IMR-90 (cell line): ENCODE results near the gene TMEM128. TPM values are rescaled to one million over a fixed set of nuclear protein-coding genes. Genes with fewer than 3 reads are reported as not detected.

Experiments used
- ATAC-seq: fragments of 200-7000 bp; cut with Tn5 transposase; 2 replicates; pipeline ENCODE4 v1.9.1; 2020; ENCODE audit warnings: low read depth, mild to moderate bottlenecking, moderate library complexity
- BruUV-seq: library from RNA; stranded (reverse); fragments of 400-500 nt; replicated peaks from 2 replicates; lab custom pipeline; 2021; lab: Mats Ljungman, UMichigan
- CTCF ChIA-PET: fragments of 300-600 bp; formaldehyde crosslinking; extraction: SDS; loops from one replicate; lab custom pipeline; 2021; ENCODE audit warnings: antibody characterized with exemption; lab: Yijun Ruan, JAX
- POLR2A ChIA-PET: fragments of 300-600 bp; sonication (Branson Sonifier 250); formaldehyde crosslinking; loops from one replicate; lab custom pipeline; 2022; ENCODE audit warnings: antibody characterized with exemption; ENCODE audit not compliant: unreplicated experiment; lab: Charles Lee
- DNase-seq: peaks from one replicate; pipeline ENCODE4 v3.0.0; 2013
- H2AFZ ChIP-seq: replicated peaks from 2 replicates; pipeline ENCODE3; 2013; ENCODE audit warnings: low read length, mild to moderate bottlenecking; ENCODE audit not compliant: poor library complexity
- H2AK5ac ChIP-seq: 2 replicates; pipeline ENCODE4 v1.6.1; 2013; ENCODE audit warnings: low read depth, low read length, inconsistent platforms
- H2AK9ac ChIP-seq: replicated peaks from 2 replicates; pipeline ENCODE3; 2013; ENCODE audit warnings: mild to moderate bottlenecking, low read depth, low read length, moderate library complexity; ENCODE audit not compliant: poor library complexity
- H2BK120ac ChIP-seq: 2 replicates; pipeline ENCODE4 v1.6.1; 2013; ENCODE audit warnings: low read depth, low read length, inconsistent platforms
- H2BK15ac ChIP-seq: 3 replicates; pipeline ENCODE4 v1.6.1; 2013; ENCODE audit warnings: low read depth, low read length, inconsistent platforms
- H2BK20ac ChIP-seq: 2 replicates; pipeline ENCODE4 v1.6.1; 2013; ENCODE audit warnings: low read depth, mild to moderate bottlenecking, inconsistent platforms, low read length, moderate library complexity
- H2BK5ac ChIP-seq: 2 replicates; pipeline ENCODE4 v1.6.1; 2013; ENCODE audit warnings: mild to moderate bottlenecking, low read depth, low read length, inconsistent platforms; ENCODE audit not compliant: poor library complexity, severe bottlenecking
- H3K14ac ChIP-seq: replicated peaks from 2 replicates; pipeline ENCODE4 v1.6.1; 2013; ENCODE audit warnings: low read depth, low read length, inconsistent platforms
- H3K18ac ChIP-seq: 2 replicates; pipeline ENCODE4 v1.6.1; 2013; ENCODE audit warnings: low read depth, low read length, control low read depth
- H3K23ac ChIP-seq: 2 replicates; pipeline ENCODE4 v1.6.1; 2013; ENCODE audit warnings: low read depth, low read length, inconsistent platforms
- H3K27ac ChIP-seq: 2 replicates; pipeline ENCODE4 v1.5.1; 2013; ENCODE audit warnings: mild to moderate bottlenecking, control low read depth, low read length; ENCODE audit not compliant: insufficient read depth
- H3K27me3 ChIP-seq: 2 replicates; pipeline ENCODE4 v1.6.1; 2013; ENCODE audit warnings: low read length; ENCODE audit not compliant: control insufficient read depth, insufficient read depth
- H3K36me3 ChIP-seq: 2 replicates; pipeline ENCODE4 v1.6.1; 2013; ENCODE audit warnings: low read length, mixed read lengths; ENCODE audit not compliant: control insufficient read depth, insufficient read depth
- H3K4ac ChIP-seq: 2 replicates; pipeline ENCODE4 v1.6.1; 2013; ENCODE audit warnings: low read depth, low read length, inconsistent platforms
- H3K4me1 ChIP-seq: 2 replicates; pipeline ENCODE4 v1.6.1; 2013; ENCODE audit warnings: low read length, mixed read lengths; ENCODE audit not compliant: control insufficient read depth, insufficient read depth
- H3K4me2 ChIP-seq: 2 replicates; pipeline ENCODE4 v1.6.1; 2013; ENCODE audit warnings: low read depth, mild to moderate bottlenecking, control low read depth, low read length, moderate library complexity
- H3K4me3 ChIP-seq: 2 replicates; pipeline ENCODE4 v1.5.1; 2013; ENCODE audit warnings: low read depth, mild to moderate bottlenecking, control low read depth, low read length, moderate library complexity; ENCODE audit not compliant: insufficient read depth
- H3K56ac ChIP-seq: 2 replicates; pipeline ENCODE4 v1.6.1; 2013; ENCODE audit warnings: low read length, inconsistent platforms; ENCODE audit not compliant: insufficient read depth; ENCODE audit errors: extremely low read depth
- H3K79me1 ChIP-seq, 2 experiments: 2 replicates each; pipeline ENCODE4 v1.6.1; 2013; ENCODE audit warnings: low read length in 2 of 2, inconsistent platforms in 1 of 2, low read depth in 1 of 2
- H3K9ac ChIP-seq: 2 replicates; pipeline ENCODE4 v1.6.1; 2013; ENCODE audit warnings: low read depth, low read length, control low read depth
- H3K9me1 ChIP-seq: 2 replicates; pipeline ENCODE4 v1.6.1; 2013; ENCODE audit warnings: low read length, inconsistent platforms; ENCODE audit not compliant: insufficient read depth
- H3K9me3 ChIP-seq: 2 replicates; pipeline ENCODE4 v1.6.1; 2013; ENCODE audit warnings: low read length; ENCODE audit not compliant: control insufficient read depth, insufficient read depth
- H4K20me1 ChIP-seq: 2 replicates; pipeline ENCODE4 v1.6.1; 2013; ENCODE audit warnings: low read length, inconsistent platforms; ENCODE audit not compliant: insufficient read depth
- H4K5ac ChIP-seq: 2 replicates; pipeline ENCODE4 v1.6.1; 2013; ENCODE audit warnings: mild to moderate bottlenecking, low read depth, low read length, control low read depth
- H4K8ac ChIP-seq, 2 experiments: 2 replicates each; pipeline ENCODE4 v1.6.1; 2013; ENCODE audit warnings: low read depth in 2 of 2, low read length in 2 of 2, control low read depth in 1 of 2, inconsistent platforms in 1 of 2
- H4K91ac ChIP-seq: 2 replicates; pipeline ENCODE4 v1.6.1; 2013; ENCODE audit warnings: low read depth, low read length, inconsistent platforms; ENCODE audit not compliant: insufficient read depth
- BHLHE40 ChIP-seq: fragments of 150-350 bp; IDR thresholded peaks from 2 replicates; pipeline ENCODE4 v1.6.1; 2016; ENCODE audit warnings: mild to moderate bottlenecking, low read depth, low read length
- CEBPB ChIP-seq: IDR thresholded peaks from 2 replicates; pipeline ENCODE4 v1.6.1; 2012; ENCODE audit warnings: low read depth, low read length, improper control_type of control experiment
- CHD1 ChIP-seq: IDR thresholded peaks from 2 replicates; pipeline ENCODE4 v1.6.1; 2012; ENCODE audit warnings: low read depth, low read length, improper control_type of control experiment
- CTCF ChIP-seq: conservative IDR thresholded peaks from 2 replicates; pipeline ENCODE4 v1.5.1; 2012; ENCODE audit warnings: mild to moderate bottlenecking, low read depth, low read length, improper control_type of control experiment
- FOS ChIP-seq: fragments of 150-350 bp; IDR thresholded peaks from 2 replicates; pipeline ENCODE4 v1.6.1; 2016; ENCODE audit warnings: low read depth, low read length
- MAFK ChIP-seq: IDR thresholded peaks from 2 replicates; pipeline ENCODE4 v1.6.1; 2012; ENCODE audit warnings: low read depth, low read length, improper control_type of control experiment
- MAZ ChIP-seq: IDR thresholded peaks from 2 replicates; pipeline ENCODE4 v1.6.1; 2012; ENCODE audit warnings: low read depth, mild to moderate bottlenecking, low read length, improper control_type of control experiment, moderate library complexity, borderline replicate concordance
- MXI1 ChIP-seq: IDR thresholded peaks from 2 replicates; pipeline ENCODE4 v1.6.1; 2012; ENCODE audit warnings: low read depth, mild to moderate bottlenecking, low read length, moderate library complexity, borderline replicate concordance
- NFE2L2 ChIP-seq: fragments of 150-350 bp; IDR thresholded peaks from 2 replicates; pipeline ENCODE4 v1.6.1; 2016; ENCODE audit warnings: low read depth, mild to moderate bottlenecking, low read length
- POLR2A ChIP-seq: IDR thresholded peaks from 2 replicates; pipeline ENCODE4 v1.6.1; 2012; ENCODE audit warnings: mild to moderate bottlenecking, low read depth, low read length
- RAD21 ChIP-seq: IDR thresholded peaks from 2 replicates; pipeline ENCODE4 v1.6.1; 2012; ENCODE audit warnings: low read length, improper control_type of control experiment
- RCOR1 ChIP-seq: IDR thresholded peaks from 2 replicates; pipeline ENCODE4 v1.6.1; 2012; ENCODE audit warnings: mild to moderate bottlenecking, low read length, improper control_type of control experiment; ENCODE audit not compliant: insufficient replicate concordance
- RFX5 ChIP-seq: IDR thresholded peaks from 2 replicates; pipeline ENCODE4 v1.8.0; 2012; ENCODE audit warnings: low read depth, mild to moderate bottlenecking, low read length, moderate library complexity
- USF2 ChIP-seq: fragments of 150-350 bp; IDR thresholded peaks from 2 replicates; pipeline ENCODE4 v1.6.1; 2017; ENCODE audit warnings: mild to moderate bottlenecking, antibody characterized with exemption, low read length, low read depth
- WGBS, 2 experiments: methylation state at CpG; one replicate each; pipeline versions ENCODE4 v1.1.5 to v1.1.7; 2013; ENCODE audit warnings: missing lambda C conversion rate in 2 of 2; ENCODE audit not compliant: insufficient read length in 1 of 2; ENCODE audit errors: extremely low coverage in 2 of 2; 5-methylcytosine and 5-hydroxymethylcytosine counted together
- dilution Hi-C: fragments of 300-500 bp; cut with HindIII; formaldehyde crosslinking; loops from one replicate; pipeline ENCODE4 v1.14.3; 2018; ENCODE audit warnings: low sequenced_read_pairs; ENCODE audit not compliant: unreplicated experiment
- in situ Hi-C: fragments of 300-500 bp; cut with MboI; formaldehyde crosslinking; loops from 3 replicates; pipeline ENCODE4 v1.14.3; 2019; ENCODE audit warnings: low sequenced_read_pairs, inconsistent platforms, mixed read lengths
- intact Hi-C: fragments of 100-400 bp; cut with micrococcal nuclease; formaldehyde crosslinking; loops from 2 replicates; pipeline ENCODE4 v1.10.0; 2022
- polyA plus RNA-seq, 3 experiments: library from polyadenylated mRNA; depleted of rRNA; stranded (reverse); fragments of >200 nt; gene quantifications; 2 replicates each; pipeline ENCODE4 v1.2.3, GENCODE V29; 2012; ENCODE audit warnings: low replicate concordance in 1 of 3
- total RNA-seq: library from RNA; depleted of rRNA; stranded (reverse); fragments of >200 nt; gene quantifications from 2 replicates; pipeline ENCODE4 v1.2.3, GENCODE V29; 2012
- TF ChIP-seq, protein P1 (sequence below): fragments of 150-350 bp; IDR thresholded peaks from 2 replicates; pipeline ENCODE4 v1.6.1; 2016; ENCODE audit warnings: low read depth, mild to moderate bottlenecking, low read length, moderate library complexity, borderline replicate concordance

The TMEM128 gene
- total and polyA plus RNA-seq, 2 of the 4 experiments (the other 2 are of a cell fraction) = 21.9 to 22.6 TPM

DNA sequence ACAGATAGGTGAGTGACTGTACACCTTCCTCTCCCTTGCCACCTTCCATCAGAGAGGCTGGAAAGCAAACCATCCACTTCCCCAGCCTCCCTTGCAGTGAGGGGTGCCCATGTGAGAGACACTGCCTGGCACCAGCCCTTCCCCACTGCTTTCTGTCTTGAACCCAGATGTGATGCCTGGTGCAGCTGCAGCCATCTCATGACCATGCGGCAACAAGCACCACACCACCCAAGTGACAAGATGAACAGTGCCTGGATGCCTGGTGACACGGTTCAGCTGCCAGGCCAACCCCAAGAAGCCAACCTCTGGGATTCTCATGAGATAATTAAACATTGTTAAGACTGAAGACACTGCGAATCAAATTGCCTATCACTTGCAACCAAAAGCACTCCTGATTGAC, 52.7 kb downstream of the TMEM128 start:
- BruUV-seq = no TSS peak
- Histone ChIP-seq H3K9me1 (no peaks in the 10 kb centered on the region), H3K27me3 (peaks cover 2% of the 10 kb centered on the region; the same call in 1 of the 2 replicates), H3K4me3 (no peak overlapping the region), H4K5ac (no peak overlapping the region), H3K79me1 (no peaks in the 10 kb centered on the region), H2BK15ac (no peak overlapping the region), H2AK5ac (no peak overlapping the region), H3K14ac (no peak overlapping the region), H2AFZ (no peak overlapping the region), H3K18ac (no peak overlapping the region), H4K20me1 (no peaks in the 10 kb centered on the region), H3K4me2 (no peak overlapping the region), H4K91ac (no peak overlapping the region), H2AK9ac (no peak overlapping the region), H3K36me3 (no peaks in the 10 kb centered on the region), H3K56ac (no peak overlapping the region), H3K4me1 (no peaks in the 10 kb centered on the region), H2BK120ac (no peak overlapping the region), H3K23ac (no peak overlapping the region), H2BK20ac (no peak overlapping the region), H3K27ac (no peak overlapping the region), H4K8ac (no peak overlapping the region), H3K9ac (no peak overlapping the region), H3K4ac (no peak overlapping the region), H3K9me3 (no peaks in the 10 kb centered on the region), H2BK5ac (no peak overlapping the region)
- 44% methylated on average over 1 of the region's 3 CpGs; no CpG with 5 or more reads in 1 of the 2 experiments for WGBS, 2 experiments
- CTCF ChIA-PET = no interaction called here
- no peak for ATAC-seq
- no peak for TF ChIP-seq USF2
- no peak for TF ChIP-seq POLR2A
- no peak for TF ChIP-seq FOS
- no peak for TF ChIP-seq BHLHE40
- TF ChIP-seq MXI1 = no peak
- TF ChIP-seq RAD21 = no peak
- TF ChIP-seq CTCF = no peak
- TF ChIP-seq CEBPB = no peak
- no peak for TF ChIP-seq CHD1
- no peak for TF ChIP-seq RFX5
- TF ChIP-seq, protein P1, sequence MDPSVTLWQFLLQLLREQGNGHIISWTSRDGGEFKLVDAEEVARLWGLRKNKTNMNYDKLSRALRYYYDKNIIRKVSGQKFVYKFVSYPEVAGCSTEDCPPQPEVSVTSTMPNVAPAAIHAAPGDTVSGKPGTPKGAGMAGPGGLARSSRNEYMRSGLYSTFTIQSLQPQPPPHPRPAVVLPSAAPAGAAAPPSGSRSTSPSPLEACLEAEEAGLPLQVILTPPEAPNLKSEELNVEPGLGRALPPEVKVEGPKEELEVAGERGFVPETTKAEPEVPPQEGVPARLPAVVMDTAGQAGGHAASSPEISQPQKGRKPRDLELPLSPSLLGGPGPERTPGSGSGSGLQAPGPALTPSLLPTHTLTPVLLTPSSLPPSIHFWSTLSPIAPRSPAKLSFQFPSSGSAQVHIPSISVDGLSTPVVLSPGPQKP = no peak
- TF ChIP-seq RCOR1 = no peak
- no peak for TF ChIP-seq MAFK
- TF ChIP-seq NFE2L2 = no peak
- TF ChIP-seq MAZ = no peak
- DNase-seq = no peak
- POLR2A ChIA-PET = no interaction called here
- dilution Hi-C loops = no loop called here
- in situ Hi-C loops = no loop called here
- intact Hi-C loops = no loop called here
